ELF-1 (cell line): ENCODE data around the gene PSMD2.

ENCODE experiments used
- DNase-seq: peaks from one replicate; pipeline ENCODE4 v3.0.0-alpha.2; 2016; ENCODE audit warnings: low read depth, low spot score

The PSMD2 gene

DNA sequence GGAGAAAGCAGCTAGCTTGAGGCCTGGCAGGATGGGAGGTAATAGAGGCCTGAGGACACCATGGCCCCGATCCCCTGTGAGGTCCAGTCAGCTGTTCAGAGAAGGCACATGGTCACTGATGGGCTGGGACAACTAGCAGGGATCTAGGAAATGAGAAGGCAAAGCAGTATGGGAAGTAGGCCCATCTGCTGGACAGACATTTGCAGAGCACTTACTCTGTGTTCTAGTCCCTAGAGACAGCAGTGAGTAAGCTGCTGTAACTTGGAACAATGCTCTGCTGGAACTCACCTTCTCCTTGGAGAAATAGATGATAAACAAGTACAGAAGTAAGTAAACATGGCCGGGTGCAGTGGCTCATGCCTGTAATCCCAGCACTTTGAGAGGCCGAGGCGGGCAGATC, 16.1 kb upstream of the PSMD2 start:
- no peak for DNase-seq

DNA sequence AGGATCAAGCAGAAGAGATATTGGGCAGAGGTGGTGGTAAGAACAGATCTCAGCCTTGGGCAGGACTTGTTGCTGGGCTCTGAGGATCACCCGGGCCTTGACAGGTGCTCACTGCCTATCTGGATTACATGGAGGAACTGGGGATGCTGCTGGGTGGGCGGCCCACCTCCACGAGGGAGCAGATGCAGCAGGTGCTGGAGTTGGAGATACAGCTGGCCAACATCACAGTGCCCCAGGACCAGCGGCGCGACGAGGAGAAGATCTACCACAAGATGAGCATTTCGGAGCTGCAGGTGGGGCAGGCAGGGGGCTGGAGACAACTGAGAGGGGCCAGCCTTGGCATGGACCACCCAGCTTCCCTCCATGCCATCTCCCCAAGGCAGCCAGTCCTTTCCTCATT, 15.4 kb upstream of the PSMD2 start:
- DNase-seq: no peak

DNA sequence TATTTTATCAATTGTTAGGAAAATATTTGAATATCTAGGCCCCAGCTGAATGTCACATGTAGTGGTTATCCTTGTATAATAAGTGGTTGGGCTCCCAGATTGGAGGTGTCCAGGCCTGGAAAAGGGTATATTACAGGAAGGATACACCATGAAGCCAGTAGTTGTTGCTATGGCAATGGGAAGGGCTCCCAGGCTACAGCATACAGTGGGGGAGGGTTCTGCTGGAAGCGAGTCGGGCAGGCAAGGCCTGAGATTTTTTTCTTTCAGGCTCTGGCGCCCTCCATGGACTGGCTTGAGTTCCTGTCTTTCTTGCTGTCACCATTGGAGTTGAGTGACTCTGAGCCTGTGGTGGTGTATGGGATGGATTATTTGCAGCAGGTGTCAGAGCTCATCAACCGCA, 14.3 kb upstream of the PSMD2 start:
- peak; percentile 87 for DNase-seq

DNA sequence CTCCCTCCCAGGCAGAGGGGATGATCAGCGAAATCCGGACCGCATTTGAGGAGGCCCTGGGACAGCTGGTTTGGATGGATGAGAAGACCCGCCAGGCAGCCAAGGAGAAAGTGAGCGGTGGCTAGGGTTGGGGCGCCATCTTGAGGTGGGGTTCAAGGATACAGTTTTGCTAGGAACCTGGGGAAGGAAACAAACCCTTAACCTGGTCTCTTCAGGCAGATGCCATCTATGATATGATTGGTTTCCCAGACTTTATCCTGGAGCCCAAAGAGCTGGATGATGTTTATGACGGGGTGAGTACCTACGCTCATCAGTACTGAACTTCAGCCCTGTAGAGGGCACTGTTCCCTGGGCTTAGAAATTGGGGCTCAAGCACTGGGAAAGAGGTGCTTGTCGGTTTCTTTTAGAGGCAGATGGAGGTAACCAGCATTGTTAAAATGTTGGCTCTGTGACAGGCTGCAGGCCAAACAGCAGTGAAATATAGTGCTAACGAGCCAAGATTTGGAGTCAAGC, 9.6 kb upstream of the PSMD2 start:
- DNase-seq: peak; percentile 86

DNA sequence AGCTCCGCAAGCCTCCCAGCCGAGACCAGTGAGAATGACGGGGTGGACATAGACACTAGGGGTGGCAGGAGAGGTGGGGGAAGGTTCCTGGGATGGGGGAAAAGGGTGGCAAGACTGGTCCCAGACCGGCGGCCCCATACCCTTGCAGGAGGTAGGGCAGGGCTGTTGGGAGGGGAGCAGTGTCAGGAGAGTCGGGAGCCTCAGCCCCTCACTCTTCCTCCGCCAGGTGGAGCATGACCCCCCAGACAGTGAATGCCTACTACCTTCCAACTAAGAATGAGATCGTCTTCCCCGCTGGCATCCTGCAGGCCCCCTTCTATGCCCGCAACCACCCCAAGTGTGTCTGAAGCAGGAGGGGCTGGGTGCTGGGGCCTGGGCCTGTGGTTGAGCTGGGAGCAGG, 8.7 kb upstream of the PSMD2 start:
- no peak for DNase-seq

DNA sequence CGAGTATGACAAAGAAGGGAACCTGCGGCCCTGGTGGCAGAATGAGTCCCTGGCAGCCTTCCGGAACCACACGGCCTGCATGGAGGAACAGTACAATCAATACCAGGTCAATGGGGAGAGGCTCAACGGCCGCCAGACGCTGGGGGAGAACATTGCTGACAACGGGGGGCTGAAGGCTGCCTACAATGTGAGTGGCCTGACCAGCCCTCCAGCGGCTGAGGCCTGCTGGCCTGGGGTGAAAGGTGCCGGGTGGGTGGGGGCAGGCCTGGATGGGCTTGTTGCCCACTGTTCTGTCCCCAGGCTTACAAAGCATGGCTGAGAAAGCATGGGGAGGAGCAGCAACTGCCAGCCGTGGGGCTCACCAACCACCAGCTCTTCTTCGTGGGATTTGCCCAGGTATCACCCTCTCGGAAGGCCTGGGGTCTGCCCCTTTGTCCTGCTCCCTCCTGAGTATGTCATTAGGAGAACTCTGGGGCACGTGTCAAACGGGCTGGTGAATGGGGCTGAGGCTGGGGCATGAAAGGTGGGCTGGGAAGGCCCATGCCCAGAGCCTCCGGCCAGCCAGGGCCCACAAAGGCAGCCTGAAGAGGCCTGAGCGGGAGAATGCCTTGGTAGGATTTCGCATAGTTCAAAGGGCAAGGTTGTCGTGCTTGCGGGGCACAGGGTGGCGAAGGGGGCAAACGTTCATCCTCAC, 7.8 kb upstream of the PSMD2 start:
- no peak for DNase-seq

DNA sequence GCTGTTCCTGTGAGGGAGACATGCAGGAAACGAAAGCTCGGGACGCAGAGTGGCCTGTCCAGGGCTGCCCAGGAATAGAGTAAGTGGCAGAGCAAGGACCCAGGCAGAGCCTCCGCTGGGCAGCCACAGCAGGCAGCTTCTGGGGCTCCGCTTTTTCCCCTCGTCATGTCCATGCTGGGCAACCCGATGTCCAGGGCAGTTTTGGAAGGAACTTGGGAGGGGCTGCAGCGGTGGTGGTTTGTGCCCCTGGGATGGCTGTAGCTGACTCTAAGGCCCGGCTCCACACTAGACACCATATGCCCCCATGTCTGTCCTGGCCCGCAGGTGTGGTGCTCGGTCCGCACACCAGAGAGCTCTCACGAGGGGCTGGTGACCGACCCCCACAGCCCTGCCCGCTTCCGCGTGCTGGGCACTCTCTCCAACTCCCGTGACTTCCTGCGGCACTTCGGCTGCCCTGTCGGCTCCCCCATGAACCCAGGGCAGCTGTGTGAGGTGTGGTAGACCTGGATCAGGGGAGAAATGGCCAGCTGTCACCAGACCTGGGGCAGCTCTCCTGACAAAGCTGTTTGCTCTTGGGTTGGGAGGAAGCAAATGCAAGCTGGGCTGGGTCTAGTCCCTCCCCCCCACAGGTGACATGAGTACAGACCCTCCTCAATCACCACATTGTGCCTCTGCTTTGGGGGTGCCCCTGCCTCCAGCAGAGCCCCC, 7.1 kb upstream of the PSMD2 start:
- DNase-seq: no peak

DNA sequence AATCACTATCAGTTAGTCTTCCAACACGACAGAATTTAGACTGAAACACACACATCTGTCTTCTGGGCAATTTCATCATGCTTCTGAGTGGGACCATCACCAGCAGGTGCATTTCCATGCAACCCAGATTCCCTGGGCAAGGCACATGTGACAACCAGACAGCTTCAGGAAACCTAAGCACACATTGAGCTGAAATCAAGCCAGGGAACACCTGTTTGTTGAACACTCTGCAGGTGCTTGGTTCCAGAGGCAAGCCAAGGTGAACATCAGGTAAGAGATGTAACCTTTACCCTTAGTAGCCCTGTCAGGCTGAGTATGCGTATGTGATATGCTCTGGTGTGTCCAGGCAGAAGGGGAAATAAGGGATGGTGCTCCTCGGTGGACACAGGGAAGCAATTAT, 3.3 kb upstream of the PSMD2 start:
- DNase-seq: no peak

DNA sequence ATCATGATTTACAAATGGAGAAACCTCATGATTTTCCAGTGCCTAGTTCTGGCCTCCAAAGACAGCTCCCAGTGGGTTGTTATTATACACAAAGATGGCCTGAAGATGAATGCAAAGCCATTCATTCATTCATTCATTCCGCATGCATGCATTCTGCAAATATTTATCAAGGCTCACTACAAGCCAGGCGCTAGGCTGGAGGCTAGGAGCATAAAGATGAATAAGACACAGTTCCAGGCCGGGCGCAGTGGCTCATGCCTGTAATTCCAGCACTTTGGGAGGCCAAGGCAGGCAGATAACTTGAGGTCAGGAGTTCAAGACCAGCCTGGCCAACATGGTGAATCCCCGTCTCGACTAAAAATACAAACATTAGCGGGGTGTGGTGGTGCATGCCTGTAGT, 2.4 kb upstream of the PSMD2 start:
- no peak for DNase-seq

DNA sequence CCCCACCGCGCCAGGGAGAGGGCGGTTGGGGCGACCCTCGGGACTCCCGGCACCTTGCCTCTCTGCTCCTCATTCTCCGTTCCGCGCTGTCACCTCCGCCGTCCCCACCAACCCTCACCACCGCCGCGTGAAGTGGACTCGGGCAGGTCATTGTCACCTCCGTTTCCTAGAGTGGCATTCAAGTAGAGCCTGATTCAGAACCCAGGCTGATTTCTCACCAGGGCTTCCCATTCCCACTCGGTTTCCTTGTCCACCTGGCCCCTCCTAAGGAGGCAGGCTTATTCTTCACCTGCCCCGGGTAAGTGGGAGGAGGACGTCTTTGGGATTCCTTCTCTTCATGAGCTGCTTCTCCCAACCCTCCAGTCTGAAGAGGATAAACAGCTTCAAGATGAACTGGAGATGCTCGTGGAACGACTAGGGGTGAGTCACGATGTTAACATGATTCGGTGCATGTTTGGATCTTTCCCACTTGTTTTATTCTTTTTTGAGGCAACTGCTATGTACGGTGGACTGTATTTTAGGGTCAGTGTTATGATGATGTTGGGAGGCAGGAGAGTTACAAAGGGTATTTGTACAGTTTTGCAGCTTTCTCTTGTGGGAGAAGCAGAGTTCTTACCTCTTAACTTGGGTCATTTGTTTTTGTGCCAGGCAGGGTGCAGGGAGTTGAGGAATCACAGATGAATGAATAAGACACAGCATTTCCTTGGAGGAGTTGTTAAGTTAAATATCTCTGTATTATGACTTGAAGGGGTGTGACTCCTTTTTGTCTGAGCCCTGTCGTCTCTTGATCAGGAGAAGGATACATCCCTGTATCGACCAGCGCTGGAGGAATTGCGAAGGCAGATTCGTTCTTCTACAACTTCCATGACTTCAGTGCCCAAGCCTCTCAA, 692 bp downstream of the PSMD2 start:
- no peak for DNase-seq

DNA sequence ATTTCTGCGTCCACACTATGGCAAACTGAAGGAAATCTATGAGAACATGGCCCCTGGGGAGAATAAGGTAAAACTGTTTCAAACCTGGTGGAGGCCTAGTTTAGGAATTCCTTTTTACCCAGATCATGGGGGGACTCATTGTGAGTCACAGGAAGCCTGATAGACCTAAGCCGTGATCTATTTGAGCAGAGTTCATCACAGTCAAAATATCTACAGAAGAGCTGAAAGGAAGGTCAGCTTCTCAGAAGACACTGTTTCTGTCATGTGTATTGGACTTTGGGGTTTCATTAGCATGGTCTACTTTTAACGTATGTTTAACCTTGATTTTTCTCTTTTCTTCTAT, 1.3 kb downstream of the PSMD2 start:
- DNase-seq: no peak

DNA sequence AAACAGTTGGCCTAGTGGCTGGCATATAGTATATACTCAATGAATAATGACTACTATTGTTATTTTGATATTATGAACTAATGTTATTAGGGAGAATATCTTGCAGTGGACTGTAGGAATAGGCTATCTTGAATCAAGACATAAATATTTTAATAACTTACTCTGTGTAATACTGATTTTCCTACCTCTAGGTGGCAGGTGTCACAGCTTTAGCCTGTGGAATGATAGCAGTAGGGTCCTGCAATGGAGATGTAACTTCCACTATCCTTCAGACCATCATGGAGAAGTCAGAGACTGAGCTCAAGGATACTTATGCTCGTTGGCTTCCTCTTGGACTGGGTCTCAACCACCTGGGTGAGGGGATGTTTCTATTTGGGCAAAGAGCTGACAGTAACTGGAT, 6.5 kb downstream of the PSMD2 start:
- DNase-seq: no peak

DNA sequence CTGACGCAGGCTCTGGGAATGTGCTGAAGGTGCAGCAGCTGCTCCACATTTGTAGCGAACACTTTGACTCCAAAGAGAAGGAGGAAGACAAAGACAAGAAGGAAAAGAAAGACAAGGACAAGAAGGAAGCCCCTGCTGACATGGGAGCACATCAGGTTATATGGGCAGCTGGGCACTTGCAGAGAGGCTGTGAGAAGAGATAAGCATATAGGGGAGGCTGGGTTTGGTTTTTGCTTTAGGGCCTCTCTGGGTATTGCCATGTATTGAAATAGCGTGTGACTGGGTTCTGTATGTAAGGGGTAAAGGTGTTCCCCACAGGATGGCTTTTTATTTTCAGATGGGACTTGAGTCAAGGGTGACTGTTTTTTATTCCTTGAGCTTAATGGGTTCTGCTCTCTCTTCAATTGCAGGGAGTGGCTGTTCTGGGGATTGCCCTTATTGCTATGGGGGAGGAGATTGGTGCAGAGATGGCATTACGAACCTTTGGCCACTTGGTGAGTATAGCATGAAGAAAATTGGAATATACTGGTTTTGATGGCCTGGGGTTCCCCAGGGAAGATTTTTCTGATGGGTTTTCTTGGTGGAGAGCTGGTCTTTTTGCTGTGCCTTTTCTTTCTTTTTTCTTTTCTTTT, 7.4 kb downstream of the PSMD2 start:
- DNase-seq: no peak

DNA sequence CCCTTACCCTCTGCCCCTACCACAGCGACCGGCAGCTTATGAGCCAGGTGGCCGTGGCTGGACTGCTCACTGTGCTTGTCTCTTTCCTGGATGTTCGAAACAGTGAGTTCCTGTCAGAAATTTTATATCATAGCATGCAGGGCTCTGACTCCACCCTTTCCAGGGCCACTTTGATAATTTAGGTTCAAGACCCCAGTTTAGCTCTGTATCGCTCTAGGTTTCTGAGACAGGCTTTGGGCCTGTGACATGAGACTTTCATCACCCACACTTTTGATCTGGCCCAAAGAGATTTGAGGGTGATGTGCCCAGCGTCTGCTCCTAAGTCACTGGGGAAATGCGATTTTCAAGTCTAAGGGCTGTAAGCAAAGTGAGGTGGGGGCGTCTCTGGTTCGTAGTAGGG, 8.9 kb downstream of the PSMD2 start:
- no peak for DNase-seq

DNA sequence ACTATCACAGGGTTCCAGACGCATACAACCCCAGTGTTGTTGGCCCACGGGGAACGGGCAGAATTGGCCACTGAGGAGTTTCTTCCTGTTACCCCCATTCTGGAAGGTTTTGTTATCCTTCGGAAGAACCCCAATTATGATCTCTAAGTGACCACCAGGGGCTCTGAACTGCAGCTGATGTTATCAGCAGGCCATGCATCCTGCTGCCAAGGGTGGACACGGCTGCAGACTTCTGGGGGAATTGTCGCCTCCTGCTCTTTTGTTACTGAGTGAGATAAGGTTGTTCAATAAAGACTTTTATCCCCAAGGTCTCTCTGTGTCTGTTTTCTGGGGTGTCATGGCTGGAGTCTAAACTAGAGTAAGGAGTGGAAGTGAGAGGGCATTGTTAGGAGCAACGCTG, 9.7 kb downstream of the PSMD2 start:
- no peak for DNase-seq

DNA sequence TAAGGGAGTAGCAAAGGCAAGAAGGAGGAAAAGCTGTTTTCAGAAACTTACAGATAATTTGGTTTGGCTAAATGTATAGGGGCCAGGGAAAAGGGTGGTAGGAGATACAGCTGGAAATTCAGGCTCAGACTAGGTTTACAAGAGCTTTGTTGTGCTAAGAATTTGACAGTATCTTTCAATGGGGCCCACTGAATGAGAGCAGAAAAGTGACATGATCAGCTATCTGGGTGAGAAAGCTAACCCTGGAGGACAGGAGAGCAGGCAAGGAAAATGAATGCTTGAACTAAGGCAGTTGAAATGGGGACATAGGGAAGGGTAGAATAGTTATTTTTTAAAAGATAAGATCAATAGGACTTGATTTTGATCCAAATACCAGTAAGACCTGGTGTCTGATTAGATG, 12.6 kb downstream of the PSMD2 start:
- no peak for DNase-seq

DNA sequence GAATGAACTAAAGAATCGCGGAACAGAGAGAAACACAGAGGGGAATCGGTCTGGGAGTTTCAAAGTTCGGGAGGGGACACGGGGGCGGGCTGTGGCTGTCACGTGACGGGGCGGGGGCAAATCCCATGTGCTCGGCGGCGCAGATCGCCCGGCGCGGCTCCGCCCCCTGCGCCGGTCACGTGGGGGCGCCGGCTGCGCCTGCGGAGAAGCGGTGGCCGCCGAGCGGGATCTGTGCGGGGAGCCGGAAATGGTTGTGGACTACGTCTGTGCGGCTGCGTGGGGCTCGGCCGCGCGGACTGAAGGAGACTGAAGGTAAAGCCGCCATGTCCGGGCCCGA, 15.3 kb downstream of the PSMD2 start, which contains the start of gene EIF4G1:
EIF4G1 (plus strand) TSS at position 244 of the 337 bp plus-strand sequence. CDS start 1,191 bp downstream, outside the sequence.
- peak; percentile 93 for DNase-seq

DNA sequence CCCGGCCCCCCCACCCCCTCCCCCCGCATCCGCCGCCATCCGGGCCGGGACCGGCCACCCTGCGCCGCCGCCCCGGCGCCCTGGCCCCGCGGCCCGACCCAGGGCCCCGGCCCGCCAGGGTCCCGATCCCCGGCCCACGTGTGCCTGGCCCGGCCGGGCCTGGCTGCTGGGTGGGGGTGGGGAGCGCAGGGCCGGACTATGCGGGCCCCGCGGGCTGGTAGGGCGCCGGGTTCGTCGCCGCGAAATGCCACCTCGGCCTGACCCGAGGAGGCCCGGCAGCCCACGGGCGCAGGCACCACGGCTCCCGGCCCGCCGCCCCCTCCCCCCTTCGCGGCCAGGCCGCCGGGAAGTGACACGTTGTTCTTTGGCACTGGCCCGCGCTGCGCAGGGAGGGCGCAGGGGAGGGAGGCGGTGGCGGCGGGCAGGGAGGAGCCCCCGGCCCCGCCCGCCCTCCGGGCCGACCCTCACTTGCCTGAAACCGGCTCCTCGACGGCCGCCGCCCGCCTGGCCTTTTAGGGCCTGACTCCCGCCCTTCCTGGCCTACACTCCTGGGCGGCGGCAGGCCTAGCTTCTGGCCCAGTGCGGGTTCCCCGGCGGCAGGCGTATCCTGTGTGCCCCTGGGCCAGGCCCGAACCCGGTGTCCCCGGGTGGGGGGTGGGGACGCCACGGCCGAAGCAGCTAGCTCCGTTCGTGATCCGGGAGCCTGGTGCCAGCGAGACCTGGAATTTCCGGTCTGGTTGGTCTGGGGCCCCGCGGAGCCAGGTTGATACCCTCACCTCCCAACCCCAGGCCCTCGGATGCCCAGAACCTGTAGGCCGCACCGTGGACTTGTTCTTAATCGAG, 15.9 kb downstream of the PSMD2 start:
- DNase-seq: peak; percentile 66

DNA sequence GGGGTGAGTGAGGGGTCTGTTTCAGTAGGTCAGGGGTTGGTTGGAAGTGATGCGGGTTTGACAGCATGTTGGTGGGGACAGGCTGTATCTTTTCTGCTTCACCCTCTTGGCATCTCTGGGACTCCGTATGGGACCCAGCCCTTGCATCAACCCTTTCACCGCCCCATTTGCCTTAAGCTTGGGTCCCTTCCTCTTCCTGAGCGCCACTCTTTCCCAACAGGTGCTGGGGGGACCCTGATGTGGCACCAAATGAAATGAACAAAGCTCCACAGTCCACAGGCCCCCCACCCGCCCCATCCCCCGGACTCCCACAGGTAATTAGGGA, 16.5 kb downstream of the PSMD2 start:
- DNase-seq: no peak

DNA sequence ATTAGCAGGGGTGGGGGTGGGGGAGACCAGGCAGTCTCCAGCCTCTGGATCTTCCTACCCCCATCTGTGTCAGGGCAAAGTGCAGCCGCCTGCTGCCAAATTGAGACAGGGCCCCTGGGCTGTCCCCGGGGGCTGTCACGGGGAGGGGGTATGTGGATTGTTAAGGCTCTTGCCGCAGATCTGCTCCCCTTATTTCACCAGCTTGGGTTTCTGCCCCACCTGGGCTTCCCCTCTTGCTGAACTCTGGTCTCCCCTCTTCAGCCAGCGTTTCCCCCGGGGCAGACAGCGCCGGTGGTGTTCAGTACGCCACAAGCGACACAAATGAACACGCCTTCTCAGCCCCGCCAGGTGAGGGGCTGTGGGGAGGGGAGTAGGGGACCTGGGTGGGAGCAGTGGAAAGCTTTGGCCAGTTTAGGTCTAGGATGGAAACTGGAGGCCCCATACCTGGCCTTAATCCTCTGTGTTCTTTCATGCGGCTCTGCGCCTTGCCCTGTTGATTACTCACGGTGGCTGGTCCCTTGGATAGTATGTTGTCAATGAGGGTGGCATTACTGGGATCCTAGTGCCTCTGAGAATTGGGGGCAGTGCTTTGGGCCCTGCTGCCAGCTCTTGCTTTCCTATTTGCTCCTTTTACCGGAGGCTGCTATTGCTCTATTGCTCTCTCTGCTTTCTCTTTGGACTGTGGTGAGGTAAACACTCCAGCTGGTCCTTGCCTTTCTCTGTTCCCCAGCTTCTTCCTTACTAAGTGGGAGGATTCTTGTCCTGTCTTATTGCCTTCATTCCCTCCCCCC, 17.0 kb downstream of the PSMD2 start:
- DNase-seq: peak; percentile 22
